B cell (primary cell): ENCODE measurements around the gene PODNL1.

Experiments
- CTCF ChIP-seq: fragments of 200-600 bp; IDR thresholded peaks from one replicate; pipeline ENCODE4 v1.8.0; 2022; ENCODE audit warnings: antibody characterized with exemption, mild to moderate bottlenecking
- EZH2 ChIP-seq: IDR thresholded peaks from 2 replicates; pipeline ENCODE4 v1.6.1; 2012; ENCODE audit warnings: borderline replicate concordance, low read depth, mild to moderate bottlenecking, moderate library complexity, low read length; ENCODE audit not compliant: insufficient read depth, poor library complexity, severe bottlenecking

- TF ChIP-seq CTCF (no peak), EZH2 (no peak)
Observed at GRCh38 chr19:13930402-13930801, 7.8 kb downstream of the PODNL1 start.
